C1 segment of cervical spinal cord (tissue), 14 donors: ENCODE results near the gene PFDN6.

ENCODE experiments used
- DNase-seq, 14 donors: peaks; one replicate each; lab custom pipeline; 2025; lab: John Stamatoyannopoulos, UW

Gene PFDN6

DNA sequence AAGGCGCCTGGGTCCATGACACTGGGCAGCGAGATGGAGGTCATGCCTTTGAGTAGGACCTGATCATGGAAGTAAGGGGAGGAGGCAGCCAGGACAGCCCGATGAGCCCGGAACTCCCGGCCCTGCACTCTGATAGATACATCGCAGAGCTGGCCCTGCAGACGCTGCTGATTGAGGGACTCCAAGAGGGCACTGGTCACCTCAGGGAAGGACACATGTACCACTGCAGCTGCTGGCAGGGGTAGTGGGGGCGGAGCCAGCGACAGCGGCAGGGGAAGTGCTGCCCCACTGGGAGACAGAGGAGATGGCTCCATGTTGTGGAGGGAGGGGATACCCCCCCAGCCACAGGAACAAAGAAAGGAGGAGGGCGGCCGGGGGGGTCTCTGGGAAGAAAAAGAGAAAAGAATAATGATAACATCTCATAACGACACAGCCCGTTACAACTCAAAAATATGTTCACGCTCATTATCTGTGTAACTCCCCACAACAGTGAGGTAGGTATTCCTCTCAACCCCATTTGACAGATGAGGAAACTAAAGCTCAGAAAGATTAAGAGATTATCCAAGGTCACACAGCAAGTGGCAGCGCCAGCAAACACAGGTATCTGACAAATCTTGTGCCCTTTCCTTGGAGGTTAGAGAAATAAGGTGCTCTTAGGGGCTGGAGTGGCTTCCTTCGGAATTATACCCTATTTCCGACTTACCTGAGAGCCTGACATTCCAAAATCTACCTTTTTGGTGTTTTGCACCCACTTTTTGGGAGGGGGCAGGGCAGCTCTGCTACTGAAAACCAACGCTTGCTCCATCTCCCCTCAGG, 27.4 kb downstream of the PFDN6 start:
- no peak for DNase-seq

DNA sequence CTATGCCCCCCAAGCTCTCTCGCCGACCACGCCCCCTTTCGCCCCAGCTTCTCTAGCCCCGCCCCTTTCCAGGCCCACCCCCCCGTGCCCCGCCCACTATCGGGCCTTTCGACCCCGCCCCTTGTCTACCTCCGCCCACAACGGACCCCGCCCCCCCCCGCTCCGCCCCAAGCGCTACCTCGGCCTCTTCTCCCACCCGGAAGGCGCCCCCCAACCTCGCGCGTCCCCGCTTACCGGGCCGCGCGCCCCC, 27.9 kb downstream of the PFDN6 start:
- peak in 1 of 14 donors; percentile 66 for DNase-seq

DNA sequence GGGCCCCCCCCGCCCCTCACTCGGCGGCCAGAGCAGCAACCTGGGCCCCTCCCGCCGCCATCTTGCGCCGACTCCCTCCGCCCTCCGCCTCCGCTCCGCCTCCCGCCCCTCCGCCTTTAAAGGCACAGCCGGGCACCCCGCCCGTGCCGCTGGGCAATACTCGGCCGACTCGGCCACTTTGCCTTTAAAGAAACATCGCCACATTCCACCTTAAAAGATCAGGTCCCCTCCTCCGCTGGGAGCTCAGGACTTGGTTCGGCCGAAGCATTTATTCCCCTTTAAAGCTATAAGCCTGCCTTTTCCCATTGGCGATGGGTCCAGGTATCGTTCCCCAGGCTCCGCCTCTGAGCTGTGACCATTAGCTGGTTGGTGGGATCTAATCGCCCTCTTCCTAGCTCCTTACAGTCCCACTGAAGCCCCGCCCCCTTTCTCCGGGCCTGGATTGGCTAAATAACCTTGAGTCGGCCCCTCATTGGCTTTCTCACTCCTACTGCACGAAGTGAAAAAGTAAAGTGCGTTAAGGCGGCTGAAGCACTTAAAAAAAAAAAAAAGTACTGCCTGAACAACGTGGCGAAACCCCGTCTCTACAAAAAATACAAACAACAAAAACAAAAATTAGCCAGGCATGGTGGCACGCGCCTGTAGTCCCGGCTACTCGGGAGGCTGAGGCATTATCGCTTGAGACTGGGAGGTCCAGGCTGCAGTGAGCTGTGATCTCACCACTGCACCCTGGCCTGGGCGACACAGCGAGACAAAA, 28.4 kb downstream of the PFDN6 start, which contains the start of gene ZBTB22:
Gene ZBTB22, minus strand, starts transcription at position 76 of the 757 bp plus-strand sequence. CDS start 828 bp downstream, outside the sequence.
- peak; percentile 85 to 99 (median 97) for DNase-seq

DNA sequence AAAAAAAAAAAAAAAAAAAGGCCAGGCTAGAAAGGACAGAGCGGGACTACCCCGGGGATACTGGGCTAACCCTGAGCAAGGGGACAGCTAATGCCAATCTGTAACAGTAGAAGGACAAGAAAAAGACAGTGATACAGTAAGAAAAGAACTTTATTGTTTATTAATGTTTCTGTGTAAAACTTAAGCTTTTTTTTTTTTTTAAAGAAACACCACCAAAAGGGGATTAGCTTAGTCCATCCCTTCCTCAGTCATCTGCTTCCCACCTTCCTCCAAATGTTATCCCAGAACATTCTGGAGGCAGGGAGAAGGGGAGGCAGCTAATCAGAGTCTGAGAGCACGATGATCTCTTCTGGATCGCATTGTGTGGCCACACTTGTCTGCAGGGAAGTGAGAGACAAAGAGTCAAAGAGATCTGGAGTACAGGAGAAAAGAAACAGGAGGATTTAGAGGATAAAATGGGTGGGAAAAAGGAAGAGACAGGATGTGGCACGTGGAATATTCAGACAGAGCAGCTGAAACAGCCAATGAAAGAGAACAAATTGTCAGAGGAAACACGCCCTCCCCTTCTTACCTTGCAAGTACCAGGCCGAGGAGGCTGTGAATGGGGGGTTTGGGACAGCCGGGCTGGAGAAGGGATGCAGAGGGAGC, 29.1 kb downstream of the PFDN6 start:
- no peak for DNase-seq

DNA sequence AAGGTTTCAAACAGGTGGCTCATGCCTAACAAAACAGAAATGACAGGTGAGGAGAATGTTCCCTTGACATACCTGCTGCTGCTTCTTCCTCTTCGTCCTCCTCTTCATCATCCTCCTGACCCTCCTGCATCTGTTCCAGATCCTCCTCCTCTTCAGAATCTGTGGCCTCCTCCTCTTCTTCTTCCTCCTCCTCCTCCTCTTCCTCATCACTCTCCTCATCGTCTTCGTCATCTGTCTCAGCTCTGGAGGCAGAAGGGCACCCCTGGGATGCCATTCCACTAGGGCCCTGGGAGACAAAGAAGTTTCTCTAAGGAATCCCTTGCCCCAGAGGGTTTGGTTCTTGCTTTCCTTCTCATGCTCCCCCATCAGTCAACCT, 30.5 kb downstream of the PFDN6 start:
- DNase-seq = no peak

DNA sequence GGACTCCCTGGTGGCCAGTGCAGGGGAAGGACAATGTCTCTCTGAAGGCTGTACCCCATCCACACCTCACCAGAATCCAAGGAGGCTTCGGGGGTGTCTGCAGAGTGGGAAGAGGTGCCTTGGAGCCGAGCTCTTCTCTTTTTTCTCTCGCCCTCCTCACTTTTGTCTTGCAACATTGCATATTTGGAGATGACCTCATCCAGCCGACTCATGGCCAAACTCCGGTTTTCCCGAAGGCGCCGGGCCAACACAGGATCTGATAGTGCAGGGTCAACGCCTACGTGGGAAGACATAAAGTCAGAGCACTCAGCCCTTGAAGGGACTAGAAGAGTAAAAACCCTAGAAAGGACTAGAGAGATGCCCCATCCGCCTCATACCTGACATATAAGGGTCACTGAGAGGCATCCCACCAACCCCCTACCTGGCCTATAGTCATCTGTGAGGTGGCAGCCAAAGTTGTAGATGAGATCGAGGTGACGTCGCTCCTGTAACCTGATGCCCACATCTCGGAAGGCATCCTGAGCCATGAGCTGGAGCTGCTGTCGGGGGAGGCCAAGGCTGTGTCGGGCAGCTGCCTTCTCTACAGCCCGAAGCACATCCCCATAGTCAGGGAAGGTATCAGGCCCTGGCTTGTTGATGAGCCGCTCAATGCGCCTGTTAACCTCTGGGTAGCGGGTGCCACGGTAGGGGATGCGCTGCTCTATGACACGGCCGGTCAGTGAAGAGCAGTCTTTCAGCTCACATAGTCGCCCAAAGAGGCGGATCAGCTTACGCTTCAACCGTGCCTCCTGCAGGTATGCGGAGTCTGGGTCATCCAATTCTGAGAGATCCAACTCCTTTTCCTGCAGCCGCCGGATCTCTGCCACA, 31.1 kb downstream of the PFDN6 start:
- no peak for DNase-seq

DNA sequence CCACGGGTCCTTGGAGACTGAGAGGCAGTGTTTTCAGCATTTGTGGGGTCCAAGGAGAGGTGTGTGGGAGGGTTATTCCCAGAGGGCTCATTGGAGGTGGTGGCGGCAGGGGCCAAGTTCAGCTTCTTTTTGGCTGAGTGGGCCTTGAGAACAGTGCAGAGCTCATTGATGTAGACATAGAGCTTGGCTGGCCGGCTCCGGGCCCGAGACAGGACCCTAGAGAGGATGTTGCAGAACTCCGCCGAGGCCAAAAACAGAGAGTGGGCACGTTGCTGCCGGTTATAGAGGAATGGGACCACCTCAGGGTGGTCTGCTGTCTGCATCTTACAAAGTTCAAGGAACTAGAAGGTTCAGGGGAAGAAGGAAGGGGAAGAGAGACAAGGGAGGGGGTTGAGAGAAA, 31.8 kb downstream of the PFDN6 start:
- DNase-seq = no peak

DNA sequence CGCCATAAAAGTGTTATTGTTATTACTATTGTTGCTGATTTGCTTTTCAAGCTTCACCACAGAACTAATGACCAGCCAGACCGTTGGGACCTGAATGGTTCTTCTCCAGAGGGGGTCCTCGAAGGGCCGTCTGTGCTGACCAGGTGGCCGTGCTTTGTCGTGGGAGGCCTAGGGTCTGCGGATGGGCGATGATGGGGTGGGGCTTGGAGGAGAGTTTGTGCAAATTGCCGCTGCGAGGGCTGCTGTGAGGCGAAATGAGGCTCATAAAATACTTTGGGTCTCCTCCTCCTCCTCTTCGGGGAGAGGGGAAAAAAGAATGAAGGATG, 34.2 kb downstream of the PFDN6 start:
- DNase-seq = no peak

DNA sequence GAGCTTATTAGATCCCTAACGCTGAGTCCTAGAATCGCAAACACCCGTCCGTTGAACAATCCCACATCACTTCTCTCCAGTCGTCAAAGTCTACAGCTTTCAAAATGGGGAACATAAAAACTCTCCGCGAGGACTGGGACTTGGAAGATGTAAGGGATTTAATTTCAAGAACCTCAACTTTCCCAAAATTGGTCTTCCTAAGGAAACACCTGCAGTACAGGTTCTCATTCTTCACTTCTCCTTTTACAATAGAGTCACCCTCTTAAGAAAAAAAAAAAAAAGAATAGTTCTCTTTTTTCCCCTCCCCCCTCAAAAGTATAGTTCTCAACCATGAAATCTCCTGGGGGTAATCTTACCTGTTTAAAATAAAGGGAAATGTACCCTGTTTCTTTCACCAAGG, 34.7 kb downstream of the PFDN6 start:
- no peak for DNase-seq

DNA sequence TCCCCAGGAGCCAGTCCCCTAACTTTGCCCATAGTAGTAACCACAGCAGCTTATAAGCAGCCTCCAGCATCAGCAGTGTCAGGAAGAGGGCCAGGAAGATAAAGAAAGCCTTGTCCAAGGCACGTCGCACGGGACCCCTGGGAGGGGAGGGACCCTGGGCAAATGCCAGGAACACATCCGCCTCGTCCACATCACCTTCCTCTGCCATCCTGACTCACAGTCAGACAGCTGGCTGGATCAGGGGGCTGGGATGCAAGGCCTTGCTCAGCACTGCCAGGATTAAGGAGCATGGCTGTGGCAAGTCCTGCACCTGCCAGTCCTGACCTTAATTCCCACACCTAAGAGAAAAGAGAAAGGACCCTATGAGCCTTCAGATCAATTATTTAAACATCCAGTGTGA, 39.7 kb downstream of the PFDN6 start:
- no peak for DNase-seq

DNA sequence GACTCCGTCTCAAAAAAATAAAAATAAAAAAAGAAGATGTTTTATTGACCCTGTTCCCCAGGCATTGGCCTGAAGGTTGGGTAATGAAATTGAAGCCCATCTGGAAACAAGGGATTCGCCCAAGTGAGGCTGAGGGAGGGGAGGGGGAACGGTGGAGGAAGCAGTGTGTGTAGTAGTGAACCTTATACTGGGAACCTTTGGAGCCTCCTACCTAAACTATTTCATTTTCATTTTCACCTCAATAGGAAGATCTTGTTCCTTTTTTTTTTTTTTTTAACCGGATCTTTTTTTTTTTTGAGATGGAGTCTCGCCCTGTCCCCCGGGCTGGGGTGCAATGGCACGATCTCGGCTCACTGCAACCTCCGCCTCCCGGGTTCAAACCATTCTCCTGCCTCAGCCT, 41.3 kb downstream of the PFDN6 start:
- no peak for DNase-seq

DNA sequence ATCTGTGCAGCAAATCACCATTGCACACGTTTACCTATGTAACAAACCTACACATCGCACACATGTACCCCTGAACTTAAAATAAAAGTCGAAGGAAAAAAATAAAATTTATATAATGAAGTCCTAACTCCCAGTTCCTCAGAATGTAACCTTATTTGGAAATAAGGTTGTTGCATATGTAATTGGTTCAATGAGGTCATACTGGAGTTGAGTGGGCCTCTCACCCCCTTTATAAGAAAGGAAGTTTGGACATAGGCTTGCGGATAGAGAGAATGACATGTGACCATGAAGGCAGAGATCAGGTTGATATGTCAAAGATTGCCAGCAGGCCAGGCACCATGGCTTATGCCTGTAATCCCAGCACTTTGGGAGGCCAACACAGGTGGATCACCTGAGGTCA, 44.3 kb downstream of the PFDN6 start:
- no peak for DNase-seq

DNA sequence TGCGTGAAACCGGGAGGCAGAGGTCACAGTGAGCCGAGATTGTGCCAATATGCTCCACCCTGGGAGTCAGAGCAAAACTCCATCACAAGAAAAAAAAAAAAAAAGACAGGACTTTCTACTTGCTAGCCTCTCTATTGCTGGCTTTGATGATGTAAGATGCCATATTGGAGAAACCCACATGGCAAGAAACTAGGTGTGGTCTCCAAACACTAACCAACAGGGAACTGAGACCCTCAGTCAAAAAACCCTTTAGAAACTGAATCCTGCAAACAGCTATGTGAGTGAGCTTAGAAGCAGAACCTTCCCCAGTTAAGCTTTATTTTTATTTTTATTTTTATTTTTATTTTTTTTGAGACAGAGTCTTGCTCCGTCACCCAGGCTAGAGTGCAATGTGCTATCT, 46.5 kb downstream of the PFDN6 start:
- DNase-seq = no peak

DNA sequence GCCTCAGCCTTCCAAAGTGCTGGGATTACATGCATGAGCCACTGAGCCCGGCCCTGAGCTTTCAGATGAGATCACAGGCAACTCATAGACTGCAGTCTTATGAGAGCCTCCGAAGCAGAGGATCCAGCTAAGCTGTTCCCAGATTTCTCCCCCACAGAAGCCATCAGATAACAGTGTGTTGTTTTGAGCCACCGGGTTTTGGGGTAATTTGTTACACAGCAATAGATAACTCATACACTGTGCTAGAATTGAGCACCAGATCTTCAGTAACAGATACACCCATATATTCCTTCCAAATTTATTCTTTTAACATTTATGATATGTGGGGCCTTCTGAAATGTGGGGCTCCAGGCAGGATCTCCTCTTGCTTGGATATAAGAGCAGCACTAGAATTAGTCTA, 47.1 kb downstream of the PFDN6 start:
- no peak for DNase-seq

DNA sequence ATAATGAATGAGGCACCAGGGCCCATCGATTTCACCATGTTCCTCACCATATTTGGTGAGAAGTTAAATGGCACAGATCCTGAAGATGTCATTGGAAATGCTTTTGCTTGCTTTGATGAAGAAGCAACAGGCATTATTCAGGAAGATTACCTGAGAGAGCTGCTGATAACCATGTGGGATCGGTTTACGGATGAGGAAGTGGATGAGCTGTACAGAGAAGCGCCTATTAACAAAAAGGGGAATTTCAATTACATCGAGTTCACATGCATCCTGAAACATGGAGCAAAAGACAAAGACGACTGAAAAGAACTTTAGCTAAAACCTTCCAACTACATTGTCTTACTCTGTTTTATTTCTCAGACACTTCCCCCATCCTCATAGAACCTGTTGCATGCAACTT, 49.8 kb downstream of the PFDN6 start:
- DNase-seq = no peak
